ENCODE measurements around the gene PBX3. TPM values are rescaled to one million over a fixed set of nuclear protein-coding genes. Genes with fewer than 3 reads are reported as not detected.

The PBX3 gene
- total RNA-seq, 1 experiment from 2014 or later = 46.0 TPM

GRCh38 chr9:125977223-125977622, 230.1 kb downstream of the PBX3 start:
- Histone ChIP-seq H3K14ac (ENCODE audit: insufficient read depth, low read length) (no peak overlapping the region), H2BK12ac (ENCODE audit: insufficient read length, low read depth, low read length) (no peak overlapping the region), H3K23ac (ENCODE audit: insufficient read length, low read depth, low read length) (no peak overlapping the region), H2BK20ac (ENCODE audit: low read depth, low read length, poor library complexity, severe bottlenecking) (no peak overlapping the region), H3K4me1 (ENCODE audit: insufficient read depth, low read length) (no peaks in the 10 kb centered on the region), H3K27ac (ENCODE audit: insufficient read length, low read depth, low read length) (no peak overlapping the region), H4K91ac (ENCODE audit: insufficient read length, low read depth, low read length) (no peak overlapping the region), H2AK5ac (ENCODE audit: insufficient read length, low read length) (no peak overlapping the region), H3K18ac (ENCODE audit: insufficient read length, low read depth, low read length) (no peak overlapping the region), H3K9me3 (ENCODE audit: control insufficient read depth, low read depth, low read length) (no peaks in the 10 kb centered on the region), H2AFZ (ENCODE audit: low read length) (no peak overlapping the region), H4K20me1 (ENCODE audit: control insufficient read depth, insufficient read depth, insufficient read length) (no peaks in the 10 kb centered on the region), H3T11ph (ENCODE audit: low read length) (no peak overlapping the region), H3K4me2 (ENCODE audit: insufficient read depth, insufficient read length, low read length) (no peak overlapping the region), H3K79me1 (ENCODE audit: insufficient read depth, low read depth, low read length, poor library complexity, severe bottlenecking) (no peaks in the 10 kb centered on the region), H3K79me2 (ENCODE audit: insufficient read depth, low read length) (no peaks in the 10 kb centered on the region), H3K23me2 (ENCODE audit: insufficient read length, low read depth, low read length, poor library complexity, severe bottlenecking) (no peaks in the 10 kb centered on the region), H3K56ac (ENCODE audit: insufficient read length, low read depth, low read length) (no peak overlapping the region), H4K5ac (ENCODE audit: insufficient read length, low read depth, low read length) (no peak overlapping the region), H4K8ac (replicated peaks; ENCODE audit: insufficient read length, low read depth, low read length) (no peak overlapping the region), H2BK120ac (ENCODE audit: low read depth, low read length, poor library complexity, severe bottlenecking) (no peak overlapping the region), H3K9ac (ENCODE audit: extremely low read depth, insufficient read length, low read length) (no peak overlapping the region), H3K4ac (ENCODE audit: low read depth, low read length) (no peak overlapping the region), H2BK5ac (ENCODE audit: insufficient read length, low read length) (no peak overlapping the region), H2BK15ac (ENCODE audit: low read depth, low read length) (no peak overlapping the region), H3K27me3 (ENCODE audit: insufficient read depth, low read length) (no peaks in the 10 kb centered on the region)
- Mint-ChIP-seq H3K36me3 (ENCODE audit: insufficient read depth in 1 of 3, low read depth in 3 of 3) (peaks cover 9 to 21% (median 9%) of the 10 kb centered on the region in 3 experiments), H3K4me1 (no peaks in the 10 kb centered on the region), H3K9me3 (peaks cover 38 to 41% of the 10 kb centered on the region in 2 experiments), H3K4me3 (no peak overlapping the region; a peak in 1 of 5 replicates), H3K27ac (no peak overlapping the region; a peak in 1 of 7 replicates), H3K27me3 (ENCODE audit: low read depth) (no peaks in the 10 kb centered on the region; the same call in 1 of the 2 replicates)
- DNase-seq = no peak
- TF ChIP-seq, protein P1, sequence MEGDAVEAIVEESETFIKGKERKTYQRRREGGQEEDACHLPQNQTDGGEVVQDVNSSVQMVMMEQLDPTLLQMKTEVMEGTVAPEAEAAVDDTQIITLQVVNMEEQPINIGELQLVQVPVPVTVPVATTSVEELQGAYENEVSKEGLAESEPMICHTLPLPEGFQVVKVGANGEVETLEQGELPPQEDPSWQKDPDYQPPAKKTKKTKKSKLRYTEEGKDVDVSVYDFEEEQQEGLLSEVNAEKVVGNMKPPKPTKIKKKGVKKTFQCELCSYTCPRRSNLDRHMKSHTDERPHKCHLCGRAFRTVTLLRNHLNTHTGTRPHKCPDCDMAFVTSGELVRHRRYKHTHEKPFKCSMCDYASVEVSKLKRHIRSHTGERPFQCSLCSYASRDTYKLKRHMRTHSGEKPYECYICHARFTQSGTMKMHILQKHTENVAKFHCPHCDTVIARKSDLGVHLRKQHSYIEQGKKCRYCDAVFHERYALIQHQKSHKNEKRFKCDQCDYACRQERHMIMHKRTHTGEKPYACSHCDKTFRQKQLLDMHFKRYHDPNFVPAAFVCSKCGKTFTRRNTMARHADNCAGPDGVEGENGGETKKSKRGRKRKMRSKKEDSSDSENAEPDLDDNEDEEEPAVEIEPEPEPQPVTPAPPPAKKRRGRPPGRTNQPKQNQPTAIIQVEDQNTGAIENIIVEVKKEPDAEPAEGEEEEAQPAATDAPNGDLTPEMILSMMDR (conservative IDR thresholded peaks at IDR 0.05) = no peak
